Midbrain (tissue), 1 donor: Measurements from ENCODE around the gene HCN2.

ENCODE experiments used
- DNase-seq: peaks from one replicate; lab custom pipeline; 2025; lab: John Stamatoyannopoulos, UW

Gene HCN2

DNA sequence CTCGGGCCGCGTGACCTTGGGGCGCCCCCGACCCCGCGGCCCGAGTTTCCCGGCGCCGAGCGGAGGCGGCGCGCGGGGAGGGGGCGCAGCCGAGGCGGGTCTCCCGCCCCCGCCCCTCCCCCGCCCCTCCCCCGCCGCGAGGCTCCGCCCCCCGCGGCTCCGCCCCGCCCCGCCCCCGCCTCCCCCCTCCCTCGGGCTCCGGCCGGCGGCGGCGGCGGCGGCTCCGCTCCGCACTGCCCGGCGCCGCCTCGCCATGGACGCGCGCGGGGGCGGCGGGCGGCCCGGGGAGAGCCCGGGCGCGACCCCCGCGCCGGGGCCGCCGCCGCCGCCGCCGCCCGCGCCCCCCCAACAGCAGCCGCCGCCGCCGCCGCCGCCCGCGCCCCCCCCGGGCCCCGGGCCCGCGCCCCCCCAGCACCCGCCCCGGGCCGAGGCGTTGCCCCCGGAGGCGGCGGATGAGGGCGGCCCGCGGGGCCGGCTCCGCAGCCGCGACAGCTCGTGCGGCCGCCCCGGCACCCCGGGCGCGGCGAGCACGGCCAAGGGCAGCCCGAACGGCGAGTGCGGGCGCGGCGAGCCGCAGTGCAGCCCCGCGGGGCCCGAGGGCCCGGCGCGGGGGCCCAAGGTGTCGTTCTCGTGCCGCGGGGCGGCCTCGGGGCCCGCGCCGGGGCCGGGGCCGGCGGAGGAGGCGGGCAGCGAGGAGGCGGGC is at the start of gene HCN2:
Gene HCN2 (plus strand): TSS at position 189 of the 703 bp plus-strand sequence. CDS start 65 bp downstream, at position 254.
- no peak for DNase-seq

DNA sequence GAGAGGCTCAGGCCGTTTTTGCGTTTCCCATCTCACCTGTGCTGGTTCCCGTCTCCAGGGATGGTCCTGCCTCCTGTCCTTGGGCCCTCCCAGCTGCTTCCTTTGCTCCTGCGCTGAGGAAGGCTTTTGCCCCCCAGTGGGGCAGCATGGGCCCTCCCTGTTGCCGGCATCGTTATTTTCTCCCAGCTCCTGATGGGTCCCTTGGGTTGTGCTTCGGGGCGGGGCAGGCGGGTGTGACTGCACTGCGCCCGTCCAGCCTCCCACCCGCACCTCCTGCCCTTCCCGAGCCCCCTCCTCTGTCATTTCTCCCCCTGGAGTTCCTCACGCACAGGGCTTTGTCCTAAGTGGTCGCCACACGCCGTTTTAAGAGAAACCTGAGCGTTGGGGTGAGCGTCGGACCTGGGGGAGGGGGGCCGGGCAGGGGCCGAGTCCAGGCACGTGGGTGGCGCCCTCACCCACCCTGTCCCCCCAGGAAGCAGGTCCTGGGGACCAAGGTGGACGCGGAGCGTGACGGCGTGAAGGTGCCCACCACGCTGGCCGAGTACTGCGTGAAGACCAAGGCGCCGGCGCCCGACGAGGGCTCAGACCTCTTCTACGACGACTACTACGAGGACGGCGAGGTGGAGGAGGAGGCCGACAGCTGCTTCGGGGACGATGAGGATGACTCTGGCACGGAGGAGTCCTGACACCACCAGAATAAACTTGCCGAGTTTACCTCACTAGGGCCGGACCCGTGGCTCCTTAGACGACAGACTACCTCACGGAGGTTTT is 48.6 kb upstream of the HCN2 start:
- DNase-seq: no peak

DNA sequence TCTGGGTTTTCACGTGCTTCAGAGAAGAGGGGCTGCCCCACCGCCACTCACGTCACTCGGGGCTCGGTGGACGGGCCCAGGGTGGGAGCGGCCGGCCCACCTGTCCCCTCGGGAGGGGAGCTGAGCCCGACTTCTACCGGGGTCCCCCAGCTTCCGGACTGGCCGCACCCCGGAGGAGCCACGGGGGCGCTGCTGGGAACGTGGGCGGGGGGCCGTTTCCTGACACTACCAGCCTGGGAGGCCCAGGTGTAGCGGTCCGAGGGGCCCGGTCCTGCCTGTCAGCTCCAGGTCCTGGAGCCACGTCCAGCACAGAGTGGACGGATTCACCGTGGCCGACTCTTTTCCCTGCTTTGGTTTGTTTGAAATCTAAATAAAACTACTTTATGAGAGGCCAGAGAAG is 48.0 kb upstream of the HCN2 start:
- DNase-seq: no peak

DNA sequence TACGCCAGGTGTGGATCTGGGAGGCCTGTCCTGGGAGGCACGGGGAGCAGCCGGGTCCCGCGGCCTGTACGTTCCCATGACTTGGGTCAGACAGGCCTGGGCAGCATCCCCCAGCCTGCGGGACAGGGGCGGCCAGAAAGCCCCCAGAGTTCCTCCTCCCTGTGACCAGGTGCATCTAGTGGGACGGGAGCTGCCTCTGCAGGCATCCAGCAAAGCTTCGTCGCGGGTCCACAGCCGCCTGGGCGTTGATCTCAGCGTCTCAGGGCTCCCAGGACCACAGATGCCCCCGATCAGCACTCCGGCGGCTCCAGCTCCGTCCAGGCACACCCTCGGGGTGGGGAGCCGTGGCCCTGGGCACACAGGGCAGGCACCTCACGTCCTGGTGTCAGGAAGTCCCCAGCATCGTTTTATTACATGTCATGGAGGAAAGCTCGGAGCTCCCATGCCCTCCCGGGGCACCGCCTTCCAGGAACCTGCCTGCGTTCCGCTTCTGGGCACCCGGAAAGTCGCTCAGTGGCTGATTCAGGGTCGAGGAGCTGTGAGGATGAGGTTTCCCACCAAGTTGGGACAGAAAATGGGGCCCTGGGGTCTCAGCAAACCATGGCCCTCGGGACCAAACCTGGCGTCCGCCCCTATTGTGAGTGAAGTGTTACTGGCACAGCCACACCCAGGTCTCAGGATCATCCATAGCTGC is 47.4 kb upstream of the HCN2 start:
- DNase-seq: no peak

DNA sequence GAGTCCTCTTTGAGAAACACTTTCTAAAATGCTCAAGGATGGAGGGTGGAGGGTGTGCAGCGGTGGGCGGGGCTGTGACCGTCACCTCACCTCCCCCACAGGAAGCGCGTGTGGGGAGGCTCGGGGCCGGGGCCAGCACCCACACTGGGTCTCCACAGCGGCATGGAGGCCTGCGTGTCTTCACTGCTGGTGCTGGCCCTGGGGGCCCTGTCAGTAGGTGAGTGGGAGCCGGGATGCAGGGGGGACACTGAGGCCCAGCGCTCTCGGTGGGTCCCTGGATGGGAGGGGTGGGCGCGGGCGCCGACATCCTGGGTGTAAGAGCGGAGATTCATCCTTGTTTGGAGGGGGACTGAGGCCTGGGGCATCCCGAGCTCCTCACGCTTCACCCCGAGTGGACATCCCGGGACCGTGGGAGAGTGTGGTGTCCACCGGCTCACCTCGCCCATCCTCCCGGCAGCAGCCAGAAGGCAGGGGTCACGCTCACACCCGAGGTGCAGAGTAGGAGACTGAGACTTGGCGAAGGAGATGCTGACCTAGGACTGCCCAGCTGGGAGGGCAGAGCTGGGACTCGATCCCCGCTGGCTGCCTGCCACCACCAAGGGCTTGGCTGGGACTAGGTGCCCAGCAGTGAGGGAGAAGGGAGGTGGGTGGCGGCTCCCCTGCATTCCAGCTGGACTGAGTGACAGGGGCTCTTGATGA is 45.6 kb upstream of the HCN2 start, which contains the start of gene GZMM:
Gene GZMM (plus strand): TSS at position 144 of the 699 bp plus-strand sequence. CDS start 19 bp downstream, at position 163.
- DNase-seq: no peak

DNA sequence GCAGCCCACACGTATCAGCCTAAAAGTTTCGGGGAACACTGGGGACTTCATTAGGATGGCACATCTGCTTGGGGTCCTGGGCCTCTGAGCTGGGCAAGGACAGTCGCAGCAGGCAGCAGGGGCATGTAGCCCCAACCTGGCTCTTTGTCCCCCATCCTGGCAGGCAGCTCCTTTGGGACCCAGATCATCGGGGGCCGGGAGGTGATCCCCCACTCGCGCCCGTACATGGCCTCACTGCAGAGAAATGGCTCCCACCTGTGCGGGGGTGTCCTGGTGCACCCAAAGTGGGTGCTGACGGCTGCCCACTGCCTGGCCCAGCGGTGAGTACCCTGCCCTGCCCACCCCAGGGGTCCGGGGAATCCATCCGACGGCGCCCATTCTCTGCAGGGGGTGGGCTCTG is 42.6 kb upstream of the HCN2 start:
- DNase-seq: no peak

DNA sequence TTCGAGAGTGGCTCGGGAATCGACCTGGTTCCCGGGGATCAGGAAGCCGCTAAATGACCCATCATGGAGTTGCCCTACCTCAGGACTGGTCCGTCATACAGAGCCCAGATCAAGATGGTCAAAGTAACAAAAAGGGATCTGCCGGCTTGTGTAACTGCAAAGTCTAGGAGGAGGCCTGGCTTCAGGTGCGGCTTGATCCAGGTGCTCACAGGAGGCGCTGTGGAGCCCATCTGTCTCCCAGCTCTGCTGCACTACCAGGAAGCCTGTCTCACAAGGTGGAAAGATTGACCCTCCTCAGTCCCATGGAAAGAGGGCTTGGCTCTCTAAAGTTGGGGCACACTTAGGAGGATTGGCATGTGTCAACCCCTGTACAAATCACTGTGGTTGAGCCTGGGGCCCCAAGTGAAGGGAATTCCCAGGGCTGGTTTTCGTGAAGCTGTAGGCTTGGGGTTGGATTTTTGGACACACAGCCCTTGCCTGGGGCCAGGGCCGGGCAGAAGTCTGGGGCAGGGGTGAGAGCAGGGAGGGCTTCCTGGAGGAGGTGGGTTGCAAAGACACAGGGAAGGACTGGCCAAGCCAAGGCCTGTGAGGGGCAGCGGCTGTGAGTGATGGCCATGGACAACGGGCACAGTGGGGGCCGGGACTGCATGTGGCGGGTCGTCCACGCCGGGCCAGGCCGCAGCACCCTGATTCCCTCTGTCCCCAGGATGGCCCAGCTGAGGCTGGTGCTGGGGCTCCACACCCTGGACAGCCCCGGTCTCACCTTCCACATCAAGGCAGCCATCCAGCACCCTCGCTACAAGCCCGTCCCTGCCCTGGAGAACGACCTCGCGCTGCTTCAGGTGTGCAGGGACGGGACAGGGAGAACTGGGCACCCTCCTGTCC is 41.6 kb upstream of the HCN2 start:
- no peak for DNase-seq

DNA sequence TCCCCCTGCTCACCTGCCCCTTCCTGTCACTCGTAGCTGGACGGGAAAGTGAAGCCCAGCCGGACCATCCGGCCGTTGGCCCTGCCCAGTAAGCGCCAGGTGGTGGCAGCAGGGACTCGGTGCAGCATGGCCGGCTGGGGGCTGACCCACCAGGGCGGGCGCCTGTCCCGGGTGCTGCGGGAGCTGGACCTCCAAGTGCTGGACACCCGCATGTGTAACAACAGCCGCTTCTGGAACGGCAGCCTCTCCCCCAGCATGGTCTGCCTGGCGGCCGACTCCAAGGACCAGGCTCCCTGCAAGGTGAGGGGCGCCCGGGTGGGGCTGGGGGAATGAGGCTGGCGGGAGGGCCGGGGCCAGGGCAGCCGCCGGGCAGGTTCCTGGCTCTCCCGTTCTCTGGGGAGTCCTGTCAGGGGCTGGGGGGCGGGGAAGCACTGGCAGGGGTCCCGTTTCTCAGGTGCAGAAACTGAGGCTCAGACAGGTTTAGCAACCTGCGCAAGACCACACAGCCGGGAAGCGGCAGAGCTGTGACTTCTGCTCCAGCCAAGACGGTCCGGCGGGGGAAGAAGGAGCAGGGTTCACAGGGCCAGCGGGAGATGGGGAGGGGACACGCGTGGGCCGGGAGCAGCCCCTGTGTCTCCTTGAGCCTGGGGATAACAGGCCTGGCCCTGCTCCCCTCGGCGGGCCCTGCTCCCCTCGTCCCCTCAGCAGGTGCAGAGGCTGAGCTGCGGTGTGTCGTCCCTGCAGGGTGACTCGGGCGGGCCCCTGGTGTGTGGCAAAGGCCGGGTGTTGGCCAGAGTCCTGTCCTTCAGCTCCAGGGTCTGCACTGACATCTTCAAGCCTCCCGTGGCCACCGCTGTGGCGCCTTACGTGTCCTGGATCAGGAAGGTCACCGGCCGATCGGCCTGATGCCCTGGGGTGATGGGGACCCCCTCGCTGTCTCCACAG is 40.5 kb upstream of the HCN2 start:
- DNase-seq: no peak

DNA sequence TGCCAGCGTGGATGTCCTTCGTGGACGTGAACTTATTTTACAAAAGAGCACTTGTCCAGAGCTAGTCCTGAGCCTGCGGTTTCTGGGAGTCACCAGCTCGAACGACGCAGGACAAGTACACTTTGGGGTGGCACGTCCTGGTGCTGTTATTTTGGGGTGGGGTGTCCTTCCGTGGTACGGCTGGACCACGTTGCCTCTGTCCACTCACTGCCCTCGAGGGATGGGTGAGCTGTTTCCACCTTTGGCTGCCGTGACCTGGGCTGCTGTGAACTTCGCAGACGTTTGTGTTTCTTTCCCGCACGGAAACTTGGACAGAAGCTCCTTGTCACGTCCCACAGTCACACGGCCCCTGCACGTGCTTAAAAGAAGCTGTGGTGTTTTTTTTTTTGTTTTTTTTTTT is 34.9 kb upstream of the HCN2 start:
- no peak for DNase-seq

DNA sequence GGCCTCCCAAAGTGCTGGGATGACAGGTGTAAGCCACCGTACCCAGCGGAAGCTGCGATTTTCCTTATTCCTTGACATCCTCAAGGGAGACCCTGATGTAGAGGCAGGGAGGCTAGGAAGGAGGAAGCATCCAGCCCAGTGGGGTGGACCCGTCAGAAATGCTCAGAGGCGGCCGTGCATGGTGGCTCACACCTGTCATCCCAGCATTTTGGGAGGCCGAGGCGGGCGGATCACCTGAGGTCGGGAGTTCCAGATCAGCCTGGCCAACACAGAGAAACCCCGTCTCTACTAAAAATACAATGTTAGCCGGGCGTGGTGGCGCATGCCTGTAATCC is 34.2 kb upstream of the HCN2 start:
- DNase-seq: no peak

DNA sequence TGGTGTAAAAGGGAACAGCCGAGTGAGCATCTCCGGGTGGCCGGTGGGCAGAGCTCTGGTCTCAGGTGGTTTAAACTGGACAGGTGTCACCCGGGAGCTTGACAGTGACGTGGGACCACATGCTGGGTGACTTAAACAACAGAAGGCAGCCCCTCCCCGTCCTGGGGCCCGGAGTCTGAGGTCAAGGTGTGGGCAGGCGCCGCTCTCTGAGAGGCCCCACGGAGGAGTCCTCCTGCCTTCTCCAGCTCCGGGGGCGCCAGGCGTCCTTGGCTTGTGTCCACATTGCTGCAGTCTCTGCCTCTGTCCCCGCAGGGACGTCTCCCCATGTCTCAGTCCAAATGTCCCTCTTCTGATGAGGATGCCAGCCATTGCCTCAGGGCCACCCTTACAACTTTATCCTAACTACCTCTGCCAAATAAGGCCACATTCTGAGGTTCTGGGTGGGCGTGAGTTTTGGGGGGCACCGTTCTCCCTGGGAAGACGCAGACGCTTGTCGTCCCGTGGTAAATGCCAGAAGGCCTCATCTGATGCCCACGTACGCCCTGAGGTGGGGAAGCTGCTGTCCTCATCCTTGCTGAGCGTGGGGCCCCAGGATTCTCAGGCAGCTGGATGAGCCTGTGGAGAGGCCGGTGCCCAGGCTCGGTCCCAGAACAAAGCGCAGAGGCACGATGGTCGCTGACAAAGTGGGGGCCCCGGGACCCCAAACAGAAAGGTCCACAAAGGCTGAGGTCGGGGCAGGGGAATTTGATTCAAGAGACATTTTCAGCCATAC is 32.9 kb upstream of the HCN2 start:
- no peak for DNase-seq

DNA sequence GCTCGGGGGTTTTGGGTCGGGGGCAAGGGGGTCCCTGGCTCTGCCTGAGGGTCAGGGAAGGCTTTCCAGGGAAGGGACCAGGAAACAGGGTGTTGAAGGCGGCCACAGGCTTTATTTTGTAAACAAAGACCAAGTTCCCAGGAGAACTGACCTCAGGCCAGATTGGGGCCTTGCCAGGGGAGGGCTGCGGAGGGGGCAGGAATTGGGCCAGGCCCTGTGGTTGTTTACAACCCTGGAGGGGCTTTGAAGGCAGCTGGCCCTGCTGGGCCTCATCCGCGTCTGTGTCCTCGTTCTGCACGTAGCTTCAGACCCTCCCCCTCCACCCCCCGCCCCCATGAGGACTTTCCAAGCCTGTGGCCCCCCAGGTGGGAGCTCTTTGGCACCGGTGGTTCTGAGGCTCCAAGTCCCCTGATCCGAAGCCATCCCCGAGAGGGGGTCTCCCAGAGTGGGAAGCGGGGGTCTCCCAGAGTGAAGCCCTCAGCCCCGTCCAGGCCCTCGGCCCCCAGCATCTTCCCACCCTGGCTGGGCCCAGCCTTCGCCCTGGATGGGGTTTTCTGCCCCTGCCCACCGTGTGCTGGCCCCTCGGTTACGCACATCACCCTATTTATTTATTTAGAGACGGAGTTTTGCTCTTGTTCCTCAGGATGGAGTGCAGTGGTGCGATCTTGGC is 30.8 kb upstream of the HCN2 start:
- peak; percentile 49 for DNase-seq

DNA sequence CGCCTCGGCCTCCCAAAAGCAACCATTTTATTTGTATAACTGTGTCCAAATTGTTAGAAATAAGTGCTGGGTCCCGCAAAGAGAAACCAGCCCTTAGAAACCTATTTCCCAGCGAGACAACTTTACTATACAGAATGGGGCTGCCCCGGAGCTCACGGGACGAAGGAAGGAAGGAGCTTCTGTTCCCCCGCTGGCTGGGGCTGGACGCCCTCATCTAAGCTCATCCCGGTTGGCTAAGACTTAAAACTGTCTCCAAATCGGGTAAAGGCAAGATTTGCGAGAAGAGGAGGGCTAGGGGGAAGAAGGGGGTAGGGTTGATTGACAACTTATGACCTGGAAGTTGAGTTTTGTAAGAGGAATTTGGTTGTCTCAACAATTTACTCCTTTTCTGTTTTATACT is 29.6 kb upstream of the HCN2 start:
- no peak for DNase-seq

DNA sequence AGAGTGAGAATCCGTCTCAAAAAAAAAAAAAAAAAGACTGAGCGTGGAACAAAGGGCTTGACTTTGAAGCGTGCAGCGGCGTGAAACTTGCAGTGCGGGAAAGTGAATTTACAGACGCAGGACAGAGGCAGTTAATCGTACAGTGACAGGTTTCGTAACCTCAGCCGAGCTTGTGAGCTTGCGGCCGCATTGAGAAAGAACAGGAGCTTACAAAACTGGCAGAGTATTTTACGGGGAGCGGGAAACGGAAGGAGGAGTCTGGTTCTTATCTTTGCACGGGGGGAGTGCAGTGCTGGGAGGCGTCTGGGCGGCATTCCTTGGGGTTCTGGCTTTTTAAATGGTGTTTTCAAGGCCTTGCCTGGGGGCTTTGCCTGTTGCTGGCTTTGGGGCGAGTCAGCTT is 23.3 kb upstream of the HCN2 start:
- no peak for DNase-seq

DNA sequence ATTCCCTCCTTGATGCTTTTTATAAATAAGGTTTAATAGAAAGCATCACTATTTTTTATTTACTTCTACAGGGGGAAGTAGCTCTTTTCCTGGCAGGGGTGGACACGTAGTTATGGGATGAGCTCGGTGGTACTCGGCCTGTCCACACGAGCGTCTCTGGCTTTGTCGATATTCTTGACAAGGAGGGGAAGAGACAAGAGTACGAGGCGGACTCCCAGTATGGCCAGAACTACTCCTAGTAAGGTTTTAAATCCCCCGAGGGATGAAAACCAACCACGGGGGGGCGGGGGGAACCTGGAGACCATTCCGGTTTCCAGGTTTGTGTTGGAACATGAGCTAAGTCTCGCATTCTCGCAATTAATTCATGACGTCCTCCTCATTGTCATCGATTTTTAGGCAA is 22.8 kb upstream of the HCN2 start:
- DNase-seq: no peak

DNA sequence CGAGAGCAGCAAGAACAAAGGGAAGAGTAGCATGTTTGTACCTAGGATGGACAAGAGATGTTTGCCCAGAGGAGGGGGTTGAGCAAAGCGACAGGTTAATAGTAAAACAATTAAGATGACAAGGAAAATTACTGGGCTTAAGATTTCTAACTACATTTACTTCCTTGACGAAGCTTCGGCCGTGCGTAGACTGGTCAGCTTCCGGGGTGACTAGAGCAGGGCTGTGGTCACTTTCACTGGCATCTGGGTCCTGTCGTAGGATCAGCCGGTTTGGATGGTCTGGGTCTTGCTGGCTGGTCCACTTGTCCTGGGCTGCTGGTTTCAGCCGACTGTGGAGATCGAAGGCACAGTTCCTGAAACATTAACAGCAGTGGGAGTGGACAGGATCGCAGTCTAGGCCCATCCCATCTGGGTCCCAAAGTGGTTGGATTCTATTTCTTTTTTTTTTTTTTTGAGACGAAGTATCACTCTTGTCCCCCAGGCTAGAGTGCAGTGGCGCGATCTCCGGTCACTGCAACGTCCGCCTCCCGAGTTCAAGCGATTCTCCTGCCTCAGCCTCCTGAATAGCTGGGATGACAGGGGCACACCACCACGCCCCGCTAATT is 22.3 kb upstream of the HCN2 start:
- DNase-seq: no peak

DNA sequence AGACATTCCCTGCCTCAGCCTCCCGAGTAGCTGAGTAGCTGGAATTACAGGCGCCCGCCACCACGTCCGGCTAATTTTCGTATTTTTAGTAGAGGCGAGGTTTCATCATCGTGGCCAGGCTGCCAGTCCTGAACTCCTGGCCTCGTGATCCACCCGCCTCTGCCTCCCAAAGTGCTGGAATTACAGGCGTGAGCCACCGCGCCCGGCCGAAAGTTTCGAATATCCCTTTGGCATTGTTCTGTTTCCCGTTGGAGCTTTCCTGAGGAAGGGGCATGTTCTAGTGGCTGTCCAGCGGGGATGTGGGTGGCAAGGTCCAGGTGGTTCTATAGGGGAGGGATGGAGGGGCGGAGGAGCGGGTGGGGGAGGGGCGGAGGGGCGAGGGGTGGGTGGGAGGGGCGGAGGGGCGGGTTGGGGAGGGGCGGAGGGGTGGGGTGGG is 19.4 kb upstream of the HCN2 start:
- DNase-seq: no peak

DNA sequence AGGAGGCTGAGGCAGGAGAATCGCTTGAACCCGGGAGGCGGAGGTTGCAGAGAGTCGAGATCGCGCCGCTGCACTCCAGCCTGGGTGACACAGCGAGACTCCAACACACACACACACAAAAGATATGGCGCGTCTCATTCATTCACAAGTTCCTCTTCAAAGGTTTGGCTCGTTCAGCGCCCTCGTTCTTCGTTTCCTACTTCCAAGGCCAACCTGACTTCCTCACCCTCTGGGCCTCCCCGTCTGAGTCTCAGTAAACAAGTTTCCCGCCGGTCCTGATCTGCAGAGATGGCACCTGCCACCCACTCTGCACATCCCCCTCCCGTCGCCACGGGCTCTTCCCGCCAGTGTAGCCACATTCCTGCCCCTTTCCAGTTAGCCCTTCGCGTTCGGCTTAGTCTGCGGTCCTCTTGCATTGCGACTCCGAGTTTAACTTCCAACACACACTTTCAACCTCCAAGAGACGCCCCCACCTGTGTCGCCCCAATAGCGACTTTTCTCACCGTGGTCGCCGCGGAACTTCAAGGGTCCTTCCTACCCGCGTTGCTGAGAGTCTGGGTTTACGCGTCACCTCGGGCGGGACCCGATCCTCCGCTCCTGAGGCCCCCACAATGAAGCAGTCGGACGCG is 18.6 kb upstream of the HCN2 start:
- no peak for DNase-seq
